Fibroblast of pulmonary artery (primary cell): ENCODE results near the gene MAGI2.

Experiments
- DNase-seq: peaks from one replicate; pipeline ENCODE4 v3.0.0-alpha.2; 2010; ENCODE audit warnings: low read depth
- H3K4me3 ChIP-seq: replicated peaks from 2 replicates; pipeline ENCODE4 v1.5.1; 2011; ENCODE audit warnings: low read depth, mild to moderate bottlenecking, control low read depth, low read length, moderate library complexity
- TF ChIP-seq, protein P1 (sequence below): IDR thresholded peaks from 2 replicates; pipeline ENCODE4 v1.5.1; 2011; ENCODE audit warnings: mild to moderate bottlenecking, control low read depth, low read length, inconsistent platforms; ENCODE audit errors: missing control alignments

Gene MAGI2

GRCh38 chr7:79149831-79150230, 303.6 kb downstream of the MAGI2 start:
- peak; percentile 2 for DNase-seq
- TF ChIP-seq, protein P1, sequence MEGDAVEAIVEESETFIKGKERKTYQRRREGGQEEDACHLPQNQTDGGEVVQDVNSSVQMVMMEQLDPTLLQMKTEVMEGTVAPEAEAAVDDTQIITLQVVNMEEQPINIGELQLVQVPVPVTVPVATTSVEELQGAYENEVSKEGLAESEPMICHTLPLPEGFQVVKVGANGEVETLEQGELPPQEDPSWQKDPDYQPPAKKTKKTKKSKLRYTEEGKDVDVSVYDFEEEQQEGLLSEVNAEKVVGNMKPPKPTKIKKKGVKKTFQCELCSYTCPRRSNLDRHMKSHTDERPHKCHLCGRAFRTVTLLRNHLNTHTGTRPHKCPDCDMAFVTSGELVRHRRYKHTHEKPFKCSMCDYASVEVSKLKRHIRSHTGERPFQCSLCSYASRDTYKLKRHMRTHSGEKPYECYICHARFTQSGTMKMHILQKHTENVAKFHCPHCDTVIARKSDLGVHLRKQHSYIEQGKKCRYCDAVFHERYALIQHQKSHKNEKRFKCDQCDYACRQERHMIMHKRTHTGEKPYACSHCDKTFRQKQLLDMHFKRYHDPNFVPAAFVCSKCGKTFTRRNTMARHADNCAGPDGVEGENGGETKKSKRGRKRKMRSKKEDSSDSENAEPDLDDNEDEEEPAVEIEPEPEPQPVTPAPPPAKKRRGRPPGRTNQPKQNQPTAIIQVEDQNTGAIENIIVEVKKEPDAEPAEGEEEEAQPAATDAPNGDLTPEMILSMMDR = no peak
- H3K4me3 ChIP-seq = no peak overlapping the region

DNA sequence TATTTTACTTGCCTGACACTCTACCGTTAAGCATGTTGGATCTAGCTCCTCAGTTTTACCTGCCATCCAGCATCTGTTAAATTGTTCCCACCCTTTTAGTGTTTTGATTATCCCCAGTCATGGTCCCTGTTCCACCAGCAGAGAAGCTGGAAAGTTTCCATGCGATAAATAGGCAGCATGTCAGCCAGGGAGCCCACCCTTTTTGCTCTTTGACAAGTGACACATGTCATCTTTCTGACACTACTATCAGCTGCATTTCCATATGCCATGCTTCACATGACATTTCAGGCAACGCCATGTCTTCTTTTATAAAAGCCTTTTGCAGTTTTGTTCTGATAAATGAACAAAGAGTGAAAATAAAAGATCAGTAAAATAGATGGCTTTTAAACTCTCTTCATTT, 310.8 kb downstream of the MAGI2 start:
- TF ChIP-seq, protein P1 = no peak
- H3K4me3 ChIP-seq = no peak overlapping the region
- no peak for DNase-seq

DNA sequence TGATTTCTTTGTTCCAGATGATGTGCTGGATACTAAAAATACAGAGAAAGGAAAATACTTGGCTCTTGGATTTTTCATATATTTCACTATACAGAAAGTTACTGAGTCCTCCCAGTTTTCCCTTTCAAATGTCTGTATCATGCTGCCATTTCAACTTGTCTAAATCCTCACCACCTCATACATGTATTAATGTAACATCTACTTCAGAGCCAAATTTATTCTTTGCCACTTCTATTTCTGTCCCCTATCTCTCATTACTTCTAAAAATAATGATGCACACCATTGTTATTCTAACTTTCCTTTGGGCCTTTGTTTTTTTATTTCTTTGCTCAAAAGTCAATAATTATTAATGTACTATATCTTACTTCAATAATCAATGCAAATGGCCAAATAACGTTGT, 312.2 kb downstream of the MAGI2 start:
- no peak for DNase-seq
- H3K4me3 ChIP-seq = no peak overlapping the region
- TF ChIP-seq, protein P1 = no peak

DNA sequence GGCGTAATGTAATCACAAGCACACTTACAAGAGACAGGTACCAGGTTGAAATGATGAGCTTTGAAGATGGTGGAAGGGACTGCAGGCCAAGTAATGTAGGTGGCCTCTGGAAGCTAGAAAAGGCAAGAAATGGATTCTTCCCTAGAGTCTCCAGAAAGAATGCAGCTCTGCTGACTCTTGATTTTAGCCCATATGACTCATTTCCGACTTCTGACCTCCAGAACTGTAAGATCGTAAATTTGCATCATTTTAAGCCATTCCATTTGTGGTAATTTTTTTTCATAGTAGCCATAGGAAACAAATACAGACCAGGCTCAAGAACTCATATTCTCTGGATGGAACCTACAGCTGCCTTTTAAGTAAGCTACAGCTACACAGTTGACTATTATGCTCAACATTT, 315.5 kb downstream of the MAGI2 start:
- TF ChIP-seq, protein P1 = no peak
- peak; percentile 42 for DNase-seq
- H3K4me3 ChIP-seq = no peak overlapping the region

DNA sequence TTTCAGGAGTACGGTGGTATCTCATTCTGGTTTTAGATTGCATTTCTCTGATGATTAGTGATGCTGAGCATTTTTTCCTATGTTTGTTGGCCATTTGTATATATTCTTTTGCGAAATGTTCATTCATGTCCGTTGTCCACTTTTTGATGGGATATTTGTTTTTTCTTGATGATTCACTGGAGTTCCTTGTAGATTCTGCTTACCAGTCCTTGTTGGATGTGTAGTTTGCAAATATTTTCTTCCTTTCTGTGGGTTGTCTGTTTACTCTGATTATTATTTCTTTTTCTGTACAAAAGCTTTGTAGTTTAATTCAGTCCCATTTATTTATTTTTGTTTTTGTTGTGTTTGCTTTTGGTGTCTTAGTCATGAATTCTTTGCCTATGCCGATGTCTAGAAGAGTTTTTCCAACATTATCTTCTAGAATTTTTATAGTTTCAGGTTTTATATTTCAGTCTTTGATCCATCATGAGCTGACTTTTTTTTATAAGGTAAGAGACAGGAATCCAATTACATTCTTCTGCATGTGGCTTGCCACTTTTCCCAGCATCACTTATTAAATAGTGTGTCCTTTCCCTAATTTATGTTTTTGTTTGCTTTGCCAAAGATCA, 320.5 kb downstream of the MAGI2 start:
- TF ChIP-seq, protein P1 = no peak
- H3K4me3 ChIP-seq = no peak overlapping the region
- no peak for DNase-seq

GRCh38 chr7:79130715-79131114, 322.8 kb downstream of the MAGI2 start:
- TF ChIP-seq, protein P1 = no peak
- H3K4me3 ChIP-seq = no peak overlapping the region
- no peak for DNase-seq

- TF ChIP-seq, protein P1 = no peak
Observed at GRCh38 chr7:79124331-79124730, 329.1 kb downstream of the MAGI2 start.

More at GRCh38 chr7:79124331-79124730, 329.1 kb downstream of the MAGI2 start:
- no peak for DNase-seq
- no peak overlapping the region for H3K4me3 ChIP-seq
